Right lobe of liver (tissue), 4 donors: ENCODE data around the gene ANKRD55.
"Not testable (repeated sequence)": the region's sequence is repeated elsewhere in the genome, so short reads cannot be mapped to it uniquely, and the experiment has no call there.

Source experiments
- POLR2A ChIP-seq: fragments of 450-650 bp; IDR thresholded peaks from one replicate; pipeline ENCODE4 v1.6.1; 2017; ENCODE audit warnings: antibody characterized with exemption, mild to moderate bottlenecking
- TF ChIP-seq, protein P1 (sequence below), 4 donors: fragments of 200-600 bp in 3 of 4; fragments of 450-650 bp in 1 of 4; IDR thresholded peaks; one replicate each; pipeline versions ENCODE4 v1.5.1 to v1.8.0; 2016 to 2022; ENCODE audit warnings: antibody characterized with exemption in 4 of 4, mild to moderate bottlenecking in 2 of 4
- donor health status: DM: no; HTN: no; CAD: no.
- donor health status: DM: no; HTN: no; CAD: no.
- donor health status: DM: no; HTN: yes; CAD: no.

DNA sequence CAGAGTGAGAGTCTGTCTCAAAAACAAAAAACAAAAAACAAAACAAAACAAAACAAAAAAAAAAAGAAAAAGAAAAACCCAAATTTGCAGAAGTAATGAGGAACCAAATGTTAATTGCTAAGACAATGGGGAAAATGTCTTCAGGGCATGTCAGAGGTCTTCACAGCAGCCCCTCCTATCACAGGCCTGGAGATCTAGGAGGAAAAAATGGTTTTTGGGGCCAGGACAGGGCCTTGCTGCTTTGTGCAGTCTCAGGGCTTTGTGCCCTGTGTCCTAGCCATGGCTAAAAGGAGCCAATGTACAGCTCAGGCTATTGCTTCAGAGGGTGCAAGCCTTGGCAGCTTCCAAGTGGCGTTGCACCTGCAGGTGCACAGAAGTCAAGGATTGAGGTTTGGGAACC lies 9.1 kb upstream of the ANKRD55 start:
- TF ChIP-seq, protein P1, sequence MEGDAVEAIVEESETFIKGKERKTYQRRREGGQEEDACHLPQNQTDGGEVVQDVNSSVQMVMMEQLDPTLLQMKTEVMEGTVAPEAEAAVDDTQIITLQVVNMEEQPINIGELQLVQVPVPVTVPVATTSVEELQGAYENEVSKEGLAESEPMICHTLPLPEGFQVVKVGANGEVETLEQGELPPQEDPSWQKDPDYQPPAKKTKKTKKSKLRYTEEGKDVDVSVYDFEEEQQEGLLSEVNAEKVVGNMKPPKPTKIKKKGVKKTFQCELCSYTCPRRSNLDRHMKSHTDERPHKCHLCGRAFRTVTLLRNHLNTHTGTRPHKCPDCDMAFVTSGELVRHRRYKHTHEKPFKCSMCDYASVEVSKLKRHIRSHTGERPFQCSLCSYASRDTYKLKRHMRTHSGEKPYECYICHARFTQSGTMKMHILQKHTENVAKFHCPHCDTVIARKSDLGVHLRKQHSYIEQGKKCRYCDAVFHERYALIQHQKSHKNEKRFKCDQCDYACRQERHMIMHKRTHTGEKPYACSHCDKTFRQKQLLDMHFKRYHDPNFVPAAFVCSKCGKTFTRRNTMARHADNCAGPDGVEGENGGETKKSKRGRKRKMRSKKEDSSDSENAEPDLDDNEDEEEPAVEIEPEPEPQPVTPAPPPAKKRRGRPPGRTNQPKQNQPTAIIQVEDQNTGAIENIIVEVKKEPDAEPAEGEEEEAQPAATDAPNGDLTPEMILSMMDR (IDR thresholded peaks at IDR 0.05): not testable (repeated sequence)
- TF ChIP-seq POLR2A: not testable (repeated sequence)
